Erythroblast (primary cell): ENCODE results near the gene FITM1.

Experiments used
- GATA1 ChIP-seq: IDR thresholded peaks from 2 replicates; pipeline ENCODE4 v1.6.1; 2011; ENCODE audit warnings: low read depth, mild to moderate bottlenecking, control low read depth, low read length, moderate library complexity
- POLR2A ChIP-seq: IDR thresholded peaks from 2 replicates; pipeline ENCODE4 v1.6.1; 2011; ENCODE audit warnings: mild to moderate bottlenecking, low read length

DNA sequence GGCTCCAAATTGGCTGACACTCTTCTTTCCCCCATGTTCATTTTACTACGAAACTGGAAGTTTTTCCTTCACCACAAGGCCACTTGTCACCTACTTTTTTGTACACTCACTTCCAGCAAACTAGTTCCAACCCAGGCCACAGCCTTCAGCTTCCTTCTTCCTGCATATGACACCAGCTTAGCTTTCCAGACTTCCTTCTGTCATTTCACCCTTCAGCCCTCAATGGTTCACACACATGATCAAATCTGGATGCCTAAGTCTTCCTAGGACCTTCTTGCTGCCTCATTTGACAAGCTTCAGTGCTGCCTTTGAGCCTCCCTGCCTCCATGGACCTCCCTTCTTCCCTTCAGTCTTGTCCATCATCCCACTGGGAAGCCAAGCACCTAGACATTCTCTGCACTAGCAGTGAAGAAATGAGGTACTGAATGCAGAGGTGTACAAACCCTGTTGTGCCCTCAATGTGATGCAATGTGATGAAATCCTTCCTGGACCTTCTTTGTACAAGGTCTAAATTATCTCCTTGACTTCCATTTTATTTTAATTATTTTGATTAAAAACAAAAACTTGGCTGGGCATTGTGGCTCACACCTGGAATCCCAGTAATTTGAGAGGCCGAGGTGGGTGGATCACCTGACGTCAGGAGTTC lies 37.1 kb downstream of the FITM1 start:
- TF ChIP-seq POLR2A, result no peak
- no peak for TF ChIP-seq GATA1
